Activated effector memory CD4-positive, alpha-beta T cell treated with Interleukin-2 at 50 U/mL for 16 hours (primary cell): ENCODE results near the gene ZNF488.
"Not testable (repeated sequence)": the region's sequence is repeated elsewhere in the genome, so short reads cannot be mapped to it uniquely, and the experiment has no call there.

ENCODE experiments used
- DNase-seq: peaks from one replicate; pipeline ENCODE4 v3.0.0-alpha.2; 2020

Gene ZNF488, protein sequence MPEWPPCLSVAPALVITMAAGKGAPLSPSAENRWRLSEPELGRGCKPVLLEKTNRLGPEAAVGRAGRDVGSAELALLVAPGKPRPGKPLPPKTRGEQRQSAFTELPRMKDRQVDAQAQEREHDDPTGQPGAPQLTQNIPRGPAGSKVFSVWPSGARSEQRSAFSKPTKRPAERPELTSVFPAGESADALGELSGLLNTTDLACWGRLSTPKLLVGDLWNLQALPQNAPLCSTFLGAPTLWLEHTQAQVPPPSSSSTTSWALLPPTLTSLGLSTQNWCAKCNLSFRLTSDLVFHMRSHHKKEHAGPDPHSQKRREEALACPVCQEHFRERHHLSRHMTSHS

DNA sequence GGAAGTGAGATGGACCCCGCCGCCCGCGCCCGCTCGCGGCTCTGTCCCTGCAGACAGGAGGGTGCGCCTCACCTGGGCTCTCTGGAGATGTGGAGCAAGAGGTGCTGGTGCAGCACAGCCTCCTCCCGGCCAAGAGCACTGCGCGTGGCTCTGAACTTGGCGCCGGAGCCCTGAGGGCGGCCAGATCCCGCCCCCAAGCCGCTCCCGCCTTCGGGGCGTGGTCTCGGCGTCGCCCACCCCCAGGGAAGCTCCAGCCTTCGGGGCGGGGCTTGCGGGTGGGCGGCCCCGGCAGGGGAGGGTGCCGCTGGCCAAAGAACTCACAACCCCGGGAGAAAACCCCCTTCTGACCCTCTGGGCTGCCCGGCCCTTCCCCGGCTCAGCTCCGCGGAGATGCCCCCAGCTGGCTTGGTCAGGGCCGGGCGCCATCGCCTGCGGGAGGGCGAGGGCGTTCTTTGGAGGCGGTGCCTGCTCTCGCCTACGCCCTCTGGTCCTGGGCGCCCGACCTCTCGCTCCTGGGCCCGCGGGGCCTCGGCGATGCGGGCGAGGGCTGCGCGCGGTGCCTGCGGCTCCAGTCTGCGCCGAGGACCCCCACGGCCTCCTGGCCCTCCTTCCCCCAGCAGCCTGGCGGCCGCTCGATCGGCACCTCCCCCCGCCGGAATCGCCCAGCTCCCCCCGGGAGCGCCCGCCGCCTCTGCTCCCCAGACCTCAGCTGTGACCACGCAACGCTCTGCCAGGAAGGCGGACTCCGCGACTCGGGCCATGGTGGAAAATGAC lies at the start of gene ZNF488:
Gene ZNF488, minus strand, starts transcription at position 146 of the 774 bp plus-strand sequence. CDS start 15,464 bp downstream, outside the sequence.
- peak; percentile 65 for DNase-seq

- no peak for DNase-seq
These were observed 41.8 kb upstream of the ZNF488 start for GRCh38 chr10:47425813-47426419.

- DNase-seq, result no peak
These were observed 40.1 kb upstream of the ZNF488 start for GRCh38 chr10:47424231-47424630.

- DNase-seq, result no peak
These were observed 39.4 kb upstream of the ZNF488 start for GRCh38 chr10:47423476-47423875.

DNA sequence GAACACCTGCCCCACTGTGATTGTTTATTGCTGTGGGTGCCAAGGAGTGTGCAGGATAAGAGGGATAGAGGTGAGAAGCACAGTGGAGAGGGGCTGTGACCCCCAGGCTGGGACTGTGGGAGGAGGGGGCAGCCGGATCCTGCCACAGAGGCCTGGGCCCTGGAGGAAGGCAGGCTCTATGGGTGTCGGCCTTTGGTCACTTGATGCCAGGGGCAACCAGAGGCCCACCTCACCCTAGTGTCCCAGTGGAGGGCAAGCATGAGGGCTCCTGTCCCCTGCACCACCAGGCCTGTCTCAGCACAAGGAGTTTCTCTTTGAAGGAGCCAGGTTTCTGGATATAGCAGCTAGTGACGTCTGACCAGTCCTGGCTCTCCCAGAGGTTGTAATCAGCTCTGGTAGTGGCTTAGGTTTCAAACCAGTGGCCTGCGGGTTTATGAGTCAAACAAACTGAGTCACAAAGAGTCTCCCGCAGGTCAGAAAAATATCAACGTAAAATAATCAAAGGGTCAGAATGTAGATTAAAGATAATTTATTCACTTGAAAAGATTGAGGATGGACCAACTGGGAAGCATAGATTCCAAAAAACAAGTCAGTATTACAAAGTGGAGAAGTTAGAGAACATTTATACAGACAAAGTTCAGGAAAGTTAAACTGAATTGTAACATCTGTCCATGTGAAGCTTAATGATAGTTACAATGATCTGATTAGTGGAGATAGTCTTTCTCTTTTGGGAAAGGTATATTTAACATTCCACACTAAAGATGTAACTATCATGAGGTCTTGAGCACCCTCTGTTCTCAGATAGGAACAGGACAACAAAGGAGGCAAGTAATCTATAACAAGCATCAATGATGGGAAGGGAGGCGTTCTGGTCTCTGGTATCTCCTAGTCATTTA lies 37.2 kb upstream of the ZNF488 start:
- no peak for DNase-seq

DNA sequence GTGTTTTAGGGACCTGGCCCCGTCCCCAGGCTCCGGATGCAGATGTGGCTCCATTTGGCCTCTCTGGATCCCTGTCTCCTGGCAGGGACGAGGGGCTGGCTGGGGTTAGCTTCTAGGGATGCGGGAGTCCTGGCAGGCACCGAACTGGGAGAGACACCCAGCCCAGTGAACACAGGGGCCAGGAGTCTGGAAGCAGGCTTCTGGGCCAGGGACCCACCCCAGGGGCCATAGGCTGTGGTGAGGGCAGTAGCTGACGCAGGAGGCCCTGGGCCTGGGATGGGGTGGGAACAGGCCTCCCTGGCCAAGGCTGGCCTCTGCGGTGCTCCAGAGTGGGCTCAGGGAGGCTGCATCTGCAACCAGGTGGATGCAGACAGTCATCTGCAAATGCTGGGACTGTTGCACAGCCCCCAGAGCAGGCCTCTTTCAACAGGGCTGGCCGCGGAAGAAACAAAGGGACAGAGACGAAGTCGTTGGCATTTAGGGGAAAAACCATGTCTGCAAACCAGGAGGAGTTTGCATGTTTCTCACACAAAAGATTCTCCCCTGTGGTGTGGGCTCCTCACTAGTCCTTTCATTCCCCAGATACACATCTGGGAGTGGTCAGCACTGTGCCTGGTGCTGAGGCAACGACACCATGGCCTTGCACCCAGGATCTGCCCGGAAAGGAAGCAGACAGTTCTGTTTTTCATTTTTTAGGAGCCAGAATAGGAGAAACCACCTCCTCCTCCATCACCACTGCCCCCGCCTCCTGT lies 36.4 kb upstream of the ZNF488 start:
- DNase-seq, result no peak

DNA sequence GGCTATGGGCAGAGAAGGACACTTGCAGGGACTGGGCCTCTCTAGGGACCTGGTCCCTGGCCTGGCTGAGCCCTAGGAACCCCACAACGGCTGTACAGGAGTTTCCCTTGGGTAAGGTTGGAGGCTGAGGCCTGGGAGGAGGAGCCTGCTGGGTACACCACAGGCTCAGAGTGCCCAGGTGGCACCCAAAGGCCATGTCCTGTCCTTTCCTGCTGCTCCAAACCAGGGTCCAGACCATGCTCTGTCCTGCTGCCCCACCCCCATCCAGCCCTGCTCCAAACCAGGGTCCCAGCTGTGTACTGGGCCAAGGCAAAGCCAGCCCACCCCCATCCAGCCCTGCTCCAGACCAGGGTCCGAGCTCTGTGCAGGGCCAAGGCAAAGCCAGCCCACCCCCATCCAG lies 35.3 kb upstream of the ZNF488 start:
- DNase-seq, result no peak

GRCh38 chr10:47418966-47419365 lies 34.9 kb upstream of the ZNF488 start:
- DNase-seq, result no peak

GRCh38 chr10:47418321-47418720 lies 34.2 kb upstream of the ZNF488 start:
- DNase-seq, result no peak

GRCh38 chr10:47416305-47417218 lies 32.5 kb upstream of the ZNF488 start:
- not testable (repeated sequence) for DNase-seq

- no peak for DNase-seq
These were observed 31.6 kb upstream of the ZNF488 start for GRCh38 chr10:47415520-47416304.

DNA sequence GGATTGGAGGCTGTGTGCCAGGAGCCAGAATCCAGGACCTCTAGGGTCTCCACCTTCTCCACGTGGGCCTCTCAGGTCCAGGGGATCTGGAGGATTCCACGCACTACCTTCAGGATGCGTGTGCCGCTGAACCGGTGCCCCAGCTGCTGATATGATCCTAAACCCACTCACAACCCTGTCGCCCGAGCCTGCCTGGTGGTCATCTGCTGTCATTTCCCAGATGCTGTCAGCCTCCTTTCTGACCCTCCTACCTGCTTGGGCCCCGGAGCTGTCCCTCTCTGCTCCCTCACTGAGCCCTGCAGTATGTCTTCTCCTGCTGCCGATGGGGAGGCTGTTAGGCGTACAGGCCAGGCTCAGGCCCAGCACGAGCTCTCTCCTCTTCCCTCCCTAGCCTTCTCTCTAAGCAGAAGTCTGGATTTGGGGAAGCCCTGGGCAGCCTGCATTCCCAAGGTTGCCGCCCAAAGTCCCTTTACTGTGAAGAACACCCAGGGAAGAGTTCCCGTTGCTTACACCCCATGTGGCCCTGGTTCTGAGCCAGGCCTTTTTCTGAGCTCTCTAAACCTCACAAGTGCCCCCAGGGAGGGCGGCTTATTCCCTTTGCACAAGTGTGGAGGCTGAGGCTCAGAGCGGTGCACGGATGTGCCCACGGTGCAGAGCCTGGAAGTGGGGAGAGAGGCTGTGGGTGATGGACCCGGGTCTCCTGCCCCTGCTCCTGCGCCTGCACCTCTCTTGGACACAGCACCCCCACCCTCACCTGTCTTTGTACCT lies 30.8 kb upstream of the ZNF488 start:
- no peak for DNase-seq

DNA sequence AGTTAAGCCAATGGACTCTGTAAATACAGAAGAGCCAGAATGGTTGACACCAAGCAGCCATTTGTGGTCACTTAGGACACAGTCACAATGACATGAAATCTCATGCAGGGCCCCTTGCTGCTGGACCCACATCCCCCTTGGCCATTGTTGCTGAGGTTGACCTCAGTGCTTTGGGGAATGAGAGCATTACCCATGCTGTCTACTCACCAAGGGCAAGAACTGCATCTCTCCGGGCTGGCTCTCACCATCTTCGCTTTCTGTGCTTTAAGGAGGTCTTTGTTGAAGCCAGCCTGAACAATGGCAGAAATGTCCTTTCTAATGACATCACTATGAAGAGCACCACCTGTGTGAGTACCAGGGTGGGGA lies 30.1 kb upstream of the ZNF488 start:
- no peak for DNase-seq

- DNase-seq, result no peak
These were observed 29.6 kb upstream of the ZNF488 start for GRCh38 chr10:47413531-47414226.

DNA sequence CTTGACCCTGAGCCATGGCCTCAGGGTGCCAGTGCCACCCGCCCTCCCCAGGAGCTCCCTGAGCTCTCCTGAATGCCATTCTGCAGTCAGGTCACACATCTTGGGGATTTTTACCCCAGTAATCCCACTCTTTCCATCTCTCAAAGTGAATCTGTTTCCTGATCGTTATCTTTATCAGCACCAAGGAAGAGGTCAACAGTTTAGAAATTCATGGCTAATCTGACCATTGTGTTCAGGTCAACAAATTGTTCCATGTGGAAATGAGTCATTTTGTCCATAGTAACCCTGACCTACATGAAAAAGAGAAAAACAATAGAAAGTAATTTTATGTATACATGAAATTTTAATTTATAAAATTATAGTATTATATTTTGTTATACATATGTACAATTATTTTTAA lies 28.8 kb upstream of the ZNF488 start:
- no peak for DNase-seq

DNA sequence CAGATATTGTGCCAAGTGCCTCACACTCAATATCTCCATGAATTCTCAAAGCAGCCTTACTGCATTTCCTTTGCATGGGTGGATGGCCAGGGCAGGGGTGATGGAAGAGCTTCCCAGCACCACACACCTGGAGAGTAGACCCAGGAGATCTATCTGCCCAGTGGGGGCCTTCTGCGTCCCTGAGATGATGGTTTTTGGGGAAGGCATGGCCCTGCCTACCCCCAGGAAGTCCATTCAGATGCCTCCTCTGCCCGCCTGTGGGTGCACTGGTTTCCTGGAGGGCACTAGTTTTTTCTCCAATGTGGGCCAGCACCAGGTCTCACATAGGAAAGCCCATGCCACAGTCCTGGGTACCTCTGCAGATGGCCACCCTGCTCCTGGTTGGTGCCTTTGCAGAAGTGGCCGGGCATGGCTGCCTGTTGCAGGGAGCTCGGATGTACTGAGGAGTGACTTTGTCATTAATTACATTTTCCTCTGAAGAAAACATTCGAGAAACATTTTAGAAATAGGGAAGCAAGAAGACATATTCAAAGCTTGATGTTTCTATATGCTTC lies 28.2 kb upstream of the ZNF488 start:
- DNase-seq, result no peak

DNA sequence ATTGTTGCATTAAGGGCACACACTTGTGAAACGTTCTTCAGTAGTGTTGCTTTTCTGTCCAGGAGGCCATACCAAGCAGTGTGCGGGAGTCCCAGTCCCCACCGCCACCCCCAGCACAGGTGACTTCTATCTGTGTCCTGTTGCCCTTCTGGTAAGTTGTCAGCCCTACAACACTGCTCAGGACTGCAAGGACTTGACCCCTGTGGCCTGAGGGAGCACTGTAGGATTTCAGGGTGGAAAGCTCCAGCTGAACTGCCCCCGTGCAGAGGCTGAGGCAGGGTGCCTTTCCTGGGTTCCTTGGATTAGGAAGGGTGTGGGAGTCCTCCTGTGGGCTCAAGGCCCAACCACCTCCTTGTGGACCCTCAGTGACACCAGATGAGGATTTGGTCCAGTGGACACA lies 26.8 kb upstream of the ZNF488 start:
- no peak for DNase-seq

DNA sequence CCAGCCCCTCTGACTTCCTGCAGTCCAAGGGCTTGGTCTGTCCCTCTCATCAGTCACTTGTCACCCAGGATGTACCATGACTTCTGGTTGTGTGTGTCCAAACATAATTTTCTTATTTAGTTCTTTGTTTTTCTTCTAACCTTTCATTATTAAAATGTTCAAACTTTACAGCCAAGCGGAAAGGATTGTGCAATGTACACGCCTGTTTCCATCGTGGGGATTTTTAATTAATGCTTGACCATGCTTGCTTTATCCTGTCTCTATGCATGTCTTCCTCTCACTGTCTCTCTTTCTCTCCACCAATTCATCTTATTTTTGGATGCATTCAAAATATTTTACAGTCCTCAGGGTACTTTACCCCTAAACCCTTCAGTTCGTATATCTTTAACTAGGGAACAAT lies 26.2 kb upstream of the ZNF488 start:
- DNase-seq, result no peak
